GM18951 (cell line): ENCODE measurements around the gene FEZF2.

Experiments
- POLR2A ChIP-seq: IDR thresholded peaks from 4 replicates; pipeline ENCODE4 v1.6.1; 2011; ENCODE audit warnings: mild to moderate bottlenecking; ENCODE audit not compliant: insufficient read length, insufficient read depth; ENCODE audit errors: extremely low read depth
- in situ Hi-C: fragments of 300-500 bp; cut with MboI; formaldehyde crosslinking; loops from one replicate; pipeline ENCODE4 v1.12.0; 2022; ENCODE audit warnings: low sequenced_read_pairs, mixed read lengths, inconsistent platforms; ENCODE audit not compliant: unreplicated experiment

FEZF2 gene

GRCh38 chr3:62368705-62369475, 4.5 kb downstream of the FEZF2 start:
- no peak for TF ChIP-seq POLR2A
- in situ Hi-C loops = no loop called here

- in situ Hi-C loops = no loop called here
- no peak for TF ChIP-seq POLR2A
Measured at GRCh38 chr3:62368290-62368704, 5.1 kb downstream of the FEZF2 start.

- TF ChIP-seq POLR2A = no peak
- in situ Hi-C loops = no loop called here
Measured at GRCh38 chr3:62367763-62368195, 5.6 kb downstream of the FEZF2 start.

- TF ChIP-seq POLR2A = no peak
- in situ Hi-C loops = no loop called here
Measured at GRCh38 chr3:62366126-62366484, 7.2 kb downstream of the FEZF2 start.

GRCh38 chr3:62365391-62366125, 7.8 kb downstream of the FEZF2 start:
- no peak for TF ChIP-seq POLR2A
- in situ Hi-C loops = no loop called here

- in situ Hi-C loops = no loop called here
- no peak for TF ChIP-seq POLR2A
Measured at GRCh38 chr3:62364191-62364590, 9.2 kb downstream of the FEZF2 start.

- TF ChIP-seq POLR2A = no peak
- in situ Hi-C loops = no loop called here
Measured at GRCh38 chr3:62363275-62363674, 10.1 kb downstream of the FEZF2 start.

GRCh38 chr3:62361824-62362223, 11.5 kb downstream of the FEZF2 start:
- in situ Hi-C loops = no loop called here

GRCh38 chr3:62361261-62361660, 12.1 kb downstream of the FEZF2 start:
- in situ Hi-C loops = no loop called here
- no peak for TF ChIP-seq POLR2A

More at GRCh38 chr3:62361824-62362223, 11.5 kb downstream of the FEZF2 start:
- TF ChIP-seq POLR2A = no peak

- in situ Hi-C loops = no loop called here
- TF ChIP-seq POLR2A = no peak
Measured at GRCh38 chr3:62359531-62359930, 13.8 kb downstream of the FEZF2 start.

GRCh38 chr3:62356356-62356755, 17.0 kb downstream of the FEZF2 start:
- TF ChIP-seq POLR2A = no peak
- in situ Hi-C loops = no loop called here

- TF ChIP-seq POLR2A = no peak
- in situ Hi-C loops = no loop called here
Measured at GRCh38 chr3:62355703-62356102, 17.6 kb downstream of the FEZF2 start.

- in situ Hi-C loops = loop anchor here (25.0 kb wide), 1 partner anchor 219 kb away; no protein-coding TSS in a partner anchor
- TF ChIP-seq POLR2A = no peak
Measured at GRCh38 chr3:62343755-62344154, 29.6 kb downstream of the FEZF2 start.

- no peak for TF ChIP-seq POLR2A
- in situ Hi-C loops = loop anchor here (25.0 kb wide), 1 partner anchor 227 kb away; no protein-coding TSS in a partner anchor
Measured at GRCh38 chr3:62335196-62335595, 38.2 kb downstream of the FEZF2 start.

- in situ Hi-C loops = loop anchor here (25.0 kb wide), 1 partner anchor 229 kb away; no protein-coding TSS in a partner anchor
Measured at GRCh38 chr3:62332835-62333244, 40.5 kb downstream of the FEZF2 start.

More at GRCh38 chr3:62332835-62333244, 40.5 kb downstream of the FEZF2 start:
- TF ChIP-seq POLR2A = no peak
